ENCODE data around the gene CTU2. TPM values are rescaled to one million over a fixed set of nuclear protein-coding genes. Genes with fewer than 3 reads are reported as not detected.
A peak's percentile ranks its signal among the peaks of the same experiment; 100 is the strongest.

CTU2 gene
- total and polyA plus RNA-seq, 2 donors (not counting 1 experiment from before 2014, with no cell fraction given) = 18.4 to 23.7 TPM

DNA sequence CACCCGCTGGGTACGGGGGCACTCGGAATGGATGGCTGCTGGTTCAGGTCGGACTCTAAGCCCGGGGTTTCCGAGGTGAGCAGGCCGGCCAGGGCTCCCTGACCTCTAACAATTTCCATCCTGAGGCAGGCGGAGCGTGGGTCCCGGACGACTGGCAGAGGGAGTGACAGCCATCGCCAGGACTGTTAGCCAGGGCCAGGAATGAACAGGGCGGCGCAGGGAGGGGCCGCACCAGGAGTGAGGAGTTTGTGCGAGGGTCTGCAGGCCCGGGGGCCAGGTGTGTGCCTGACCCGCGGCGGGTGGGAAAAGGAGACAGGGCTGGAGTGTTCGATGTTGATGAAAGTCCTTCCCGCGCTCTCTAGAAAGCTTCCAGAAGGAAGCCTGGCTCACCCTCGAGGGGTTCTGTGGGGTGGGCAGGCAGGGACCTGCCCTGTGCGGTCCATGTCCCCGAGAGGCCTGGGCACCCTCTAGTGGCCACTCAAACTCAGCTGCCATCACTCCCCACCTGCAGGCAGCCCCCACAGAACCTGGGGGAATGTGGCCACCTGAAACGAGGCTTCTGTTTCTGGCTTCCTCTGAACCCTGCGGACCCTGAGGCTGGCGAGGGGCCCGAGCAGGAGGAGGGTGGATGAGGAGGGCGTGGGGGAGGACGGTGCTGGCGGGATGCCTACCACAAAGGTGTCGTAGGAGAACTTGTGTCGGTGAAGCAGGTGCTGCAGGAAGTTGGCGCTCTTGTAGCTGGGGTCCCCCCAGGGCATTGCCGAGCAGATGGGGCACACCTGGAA is 8.3 kb upstream of the CTU2 start:
- POLR2A ChIA-PET = interaction anchor here (0.6 kb wide), 1 partner anchor 10 kb away, joined by 6 read pairs; no protein-coding TSS in a partner anchor
- Histone ChIP-seq H3K27me3 (replicated peaks in 1 of 4; ENCODE audit: control extremely low read depth in 1 of 4, control insufficient read depth in 3 of 4, insufficient read depth in 4 of 4, low read length in 3 of 4) (no peaks in the 10 kb centered on the region), H3K9me3 (ENCODE audit: control extremely low read depth in 1 of 3, control insufficient read depth in 2 of 3, insufficient read depth in 1 of 3, low read length in 2 of 3) (no peaks in the 10 kb centered on the region), H3K27ac (ENCODE audit: low read length in 2 of 2) (peak overlapping the region; percentile 2 to 29), H3K9ac (ENCODE audit: low read length) (no peak overlapping the region), H3K4me2 (replicated peaks; ENCODE audit: low read depth, low read length, poor library complexity, severe bottlenecking) (peak overlapping the region; percentile 25), H4K20me1 (ENCODE audit: control insufficient read depth, insufficient read depth, low read length, poor library complexity, severe bottlenecking) (peaks cover 23% of the 10 kb centered on the region), H2AFZ (ENCODE audit: insufficient read depth, low read depth, low read length, poor library complexity, severe bottlenecking) (no peak overlapping the region), H3K79me2 (ENCODE audit: control insufficient read depth, insufficient read depth, low read length) (peaks cover 49% of the 10 kb centered on the region), H3K4me3 (ENCODE audit: control extremely low read depth in 1 of 5, extremely low read depth in 1 of 5, insufficient read depth in 1 of 5, low read depth in 2 of 5, low read length in 4 of 5) (no peak overlapping the region), H3K4me1 (ENCODE audit: control insufficient read depth in 2 of 2, insufficient read depth in 2 of 2, low read length in 2 of 2) (peaks cover 40 to 72% of the 10 kb centered on the region in 2 donors), H3K36me3 (replicated peaks in 1 of 2; ENCODE audit: control extremely low read depth in 1 of 2, control insufficient read depth in 1 of 2, extremely low read depth in 1 of 2, insufficient read depth in 2 of 2, low read length in 1 of 2) (peaks cover 0 to 52% of the 10 kb centered on the region in 2 experiments)
- intact Hi-C loops (cut with micrococcal nuclease) = no loop called here
- H3K4me3 Mint-ChIP-seq = peak overlapping the region; percentile 29
- CTCF ChIA-PET = no interaction called here
- DNase-seq = no peak
- no peak for TF ChIP-seq EZH2 (IDR thresholded peaks at IDR 0.05; ENCODE audit: borderline replicate concordance, insufficient read depth, low read depth, low read length, poor library complexity, severe bottlenecking)
- TF ChIP-seq, protein P1, sequence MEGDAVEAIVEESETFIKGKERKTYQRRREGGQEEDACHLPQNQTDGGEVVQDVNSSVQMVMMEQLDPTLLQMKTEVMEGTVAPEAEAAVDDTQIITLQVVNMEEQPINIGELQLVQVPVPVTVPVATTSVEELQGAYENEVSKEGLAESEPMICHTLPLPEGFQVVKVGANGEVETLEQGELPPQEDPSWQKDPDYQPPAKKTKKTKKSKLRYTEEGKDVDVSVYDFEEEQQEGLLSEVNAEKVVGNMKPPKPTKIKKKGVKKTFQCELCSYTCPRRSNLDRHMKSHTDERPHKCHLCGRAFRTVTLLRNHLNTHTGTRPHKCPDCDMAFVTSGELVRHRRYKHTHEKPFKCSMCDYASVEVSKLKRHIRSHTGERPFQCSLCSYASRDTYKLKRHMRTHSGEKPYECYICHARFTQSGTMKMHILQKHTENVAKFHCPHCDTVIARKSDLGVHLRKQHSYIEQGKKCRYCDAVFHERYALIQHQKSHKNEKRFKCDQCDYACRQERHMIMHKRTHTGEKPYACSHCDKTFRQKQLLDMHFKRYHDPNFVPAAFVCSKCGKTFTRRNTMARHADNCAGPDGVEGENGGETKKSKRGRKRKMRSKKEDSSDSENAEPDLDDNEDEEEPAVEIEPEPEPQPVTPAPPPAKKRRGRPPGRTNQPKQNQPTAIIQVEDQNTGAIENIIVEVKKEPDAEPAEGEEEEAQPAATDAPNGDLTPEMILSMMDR (IDR thresholded peaks at IDR 0.05) = no peak
- no peaks in the 10 kb centered on the region for H3K27me3 Mint-ChIP-seq
- H3K4me1 Mint-ChIP-seq = peaks cover 51% of the 10 kb centered on the region
- H3K9me3 Mint-ChIP-seq (ENCODE audit: insufficient read depth) = no peaks in the 10 kb centered on the region
- 67% methylated on average over 26 of the region's 37 CpGs for WGBS (ENCODE audit: insufficient coverage)
- no peak for ATAC-seq (ENCODE audit: low read depth)
- peak overlapping the region; percentile 61 for H3K27ac Mint-ChIP-seq

DNA sequence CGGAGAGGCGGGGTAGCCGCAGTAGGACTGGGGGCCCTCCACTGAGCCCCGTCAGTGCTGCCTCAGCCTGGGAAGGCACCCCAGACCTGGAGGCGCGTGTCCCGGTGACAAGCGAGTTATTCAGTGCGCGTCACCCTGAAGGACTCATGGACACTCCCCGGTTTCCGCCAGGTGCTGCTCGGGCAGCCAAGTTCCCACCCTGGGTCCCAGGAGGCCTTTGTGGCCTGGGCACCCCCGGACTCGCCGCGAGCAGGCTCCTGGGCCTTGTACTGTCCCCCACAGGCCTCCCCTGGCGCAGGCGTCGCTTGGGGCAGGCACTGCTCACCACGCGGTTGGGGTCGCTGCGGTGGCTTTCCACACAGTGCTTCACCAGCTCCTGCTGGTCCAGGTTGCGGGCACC is 7.7 kb upstream of the CTU2 start:
- no peaks in the 10 kb centered on the region for H3K27me3 ChIP-seq (replicated peaks in 1 of 4; ENCODE audit: control extremely low read depth in 1 of 4, control insufficient read depth in 3 of 4, insufficient read depth in 4 of 4, low read length in 3 of 4)
- TF ChIP-seq, protein P1 (IDR thresholded peaks at IDR 0.05) = no peak
- no peak for TF ChIP-seq EZH2 (IDR thresholded peaks at IDR 0.05; ENCODE audit: borderline replicate concordance, insufficient read depth, low read depth, low read length, poor library complexity, severe bottlenecking)
- ChIA-PET CTCF (no interaction called here), POLR2A (interaction anchor here (0.6 kb wide), 1 partner anchor 11 kb away, joined by 6 read pairs; no protein-coding TSS in a partner anchor)
- H3K4me2 ChIP-seq (replicated peaks; ENCODE audit: low read depth, low read length, poor library complexity, severe bottlenecking) = peak overlapping the region; percentile 25
- H2AFZ ChIP-seq (ENCODE audit: insufficient read depth, low read depth, low read length, poor library complexity, severe bottlenecking) = no peak overlapping the region
- Mint-ChIP-seq H3K27ac (peak overlapping the region; percentile 61), H3K4me3 (peak overlapping the region; percentile 29), H3K4me1 (peaks cover 57% of the 10 kb centered on the region), H3K9me3 (ENCODE audit: insufficient read depth) (no peaks in the 10 kb centered on the region), H3K27me3 (no peaks in the 10 kb centered on the region)
- H3K9ac ChIP-seq (ENCODE audit: low read length) = no peak overlapping the region
- H3K4me1 ChIP-seq (ENCODE audit: control insufficient read depth in 2 of 2, insufficient read depth in 2 of 2, low read length in 2 of 2) = peaks cover 42 to 72% of the 10 kb centered on the region in 2 donors
- WGBS (ENCODE audit: insufficient coverage) = 66% methylated on average over 25 of the region's 25 CpGs
- peak overlapping the region in 1 of 2 donors; percentile 29 for H3K27ac ChIP-seq (ENCODE audit: low read length in 2 of 2)
- no peak overlapping the region for H3K4me3 ChIP-seq (ENCODE audit: control extremely low read depth in 1 of 5, extremely low read depth in 1 of 5, insufficient read depth in 1 of 5, low read depth in 2 of 5, low read length in 4 of 5)
- H4K20me1 ChIP-seq (ENCODE audit: control insufficient read depth, insufficient read depth, low read length, poor library complexity, severe bottlenecking) = peaks cover 23% of the 10 kb centered on the region
- H3K9me3 ChIP-seq (ENCODE audit: control extremely low read depth in 1 of 3, control insufficient read depth in 2 of 3, insufficient read depth in 1 of 3, low read length in 2 of 3) = no peaks in the 10 kb centered on the region
- peak; percentile 7 for ATAC-seq (ENCODE audit: low read depth)
- H3K79me2 ChIP-seq (ENCODE audit: control insufficient read depth, insufficient read depth, low read length) = peaks cover 48% of the 10 kb centered on the region
- DNase-seq = peak; percentile 60
- intact Hi-C loops (cut with micrococcal nuclease) = no loop called here
- peaks cover 0 to 52% of the 10 kb centered on the region in 2 experiments for H3K36me3 ChIP-seq (replicated peaks in 1 of 2; ENCODE audit: control extremely low read depth in 1 of 2, control insufficient read depth in 1 of 2, extremely low read depth in 1 of 2, insufficient read depth in 2 of 2, low read length in 1 of 2)
